Left cardiac atrium (tissue), 4 donors: ENCODE results near the gene NDUFB7. TPM values are rescaled to one million over a fixed set of nuclear protein-coding genes. Genes with fewer than 3 reads are reported as not detected.
"Not testable (repeated sequence)": the region's sequence is repeated elsewhere in the genome, so short reads cannot be mapped to it uniquely, and the experiment has no call there.

Source experiments
- ATAC-seq, 2 donors: fragments of 200-7000 bp; cut with Tn5 transposase; one replicate each; pipeline ENCODE4 v1.9.1; 2020; ENCODE audit warnings: mild to moderate bottlenecking in 2 of 2, moderate library complexity in 2 of 2
- DNase-seq: peaks from one replicate; pipeline ENCODE4 v3.0.0-alpha.2; 2020
- intact Hi-C, 2 donors: fragments of 100-400 bp; cut with DNase I; formaldehyde crosslinking; loops; one replicate each; pipeline versions ENCODE4 v1.14.1 to v1.15.1; 2022 to 2023
- total RNA-seq, 2 donors: library from RNA; stranded (reverse); fragmentation: NEBNext Ultra II Directional; extraction: Animal tissue kit (Norgen Biotek cat#: 25700); gene quantifications; one replicate each; pipeline ENCODE4 v1.2.1, GENCODE V29; 2021
- donor health status: DM: no; HTN: yes; CAD: no.
- donor health status: DM: no; HTN: yes; CAD: no; lungs with severe emphysema.
- donor health status: DM: yes; HTN: yes; CAD: no.
- donor health status: Dilated cardiomyopathy.

NDUFB7 gene
- total RNA-seq, 2 donors from 2014 or later: 357 to 393 TPM

GRCh38 chr19:14577264-14577663 lies 5.4 kb upstream of the NDUFB7 start:
- intact Hi-C loops: no loop called here
- no peak for DNase-seq
- ATAC-seq: no peak

GRCh38 chr19:14576363-14576762 lies 4.5 kb upstream of the NDUFB7 start:
- no peak for ATAC-seq
- intact Hi-C loops: no loop called here
- DNase-seq: no peak

- DNase-seq (no peak), ATAC-seq (no peak)
- intact Hi-C loops: no loop called here
These were observed 3.6 kb upstream of the NDUFB7 start for GRCh38 chr19:14575428-14575980.

GRCh38 chr19:14570864-14571527 lies 870 bp downstream of the NDUFB7 start:
- intact Hi-C loops: loop anchor here in 1 of 2 donors (5.0 kb wide), 1 partner anchor 116 kb away; no protein-coding TSS in a partner anchor
- DNase-seq (no peak), ATAC-seq (no peak)

GRCh38 chr19:14567079-14567478 lies 4.8 kb downstream of the NDUFB7 start:
- intact Hi-C loops: no loop called here
- no peak for ATAC-seq

GRCh38 chr19:14566712-14567077 lies 5.2 kb downstream of the NDUFB7 start:
- DNase-seq: no peak
- ATAC-seq: no peak
- intact Hi-C loops: no loop called here

More at GRCh38 chr19:14567079-14567478, 4.8 kb downstream of the NDUFB7 start:
- DNase-seq: no peak

- intact Hi-C loops: no loop called here
- ATAC-seq (no peak), DNase-seq (no peak)
These were observed 5.8 kb downstream of the NDUFB7 start for GRCh38 chr19:14565765-14566711.

- DNase-seq (no peak), ATAC-seq (no peak)
- intact Hi-C loops: no loop called here
These were observed 6.6 kb downstream of the NDUFB7 start for GRCh38 chr19:14565298-14565679.

- ATAC-seq, DNase-seq, intact Hi-C loops: not testable (repeated sequence)
These were observed 7.1 kb downstream of the NDUFB7 start for GRCh38 chr19:14564652-14565297.

GRCh38 chr19:14563989-14564651 lies 7.7 kb downstream of the NDUFB7 start:
- DNase-seq: no peak
- peak; percentile 13 to 31 for ATAC-seq
- intact Hi-C loops: no loop called here

GRCh38 chr19:14563590-14563926 lies 8.3 kb downstream of the NDUFB7 start:
- ATAC-seq: no peak
- DNase-seq: no peak
- intact Hi-C loops: no loop called here

GRCh38 chr19:14562660-14563589 lies 8.9 kb downstream of the NDUFB7 start:
- no peak for DNase-seq
- intact Hi-C loops: no loop called here
- ATAC-seq: peak in 1 of 2 donors; percentile 1

GRCh38 chr19:14561847-14562351 lies 10.0 kb downstream of the NDUFB7 start:
- intact Hi-C loops: no loop called here
- DNase-seq: no peak
- peak; percentile 42 to 62 for ATAC-seq

- DNase-seq (no peak), ATAC-seq (no peak)
- intact Hi-C loops: no loop called here
These were observed 10.6 kb downstream of the NDUFB7 start for GRCh38 chr19:14561249-14561648.

- DNase-seq: no peak
- no peak for ATAC-seq
These were observed 11.1 kb downstream of the NDUFB7 start for GRCh38 chr19:14560776-14561108.

GRCh38 chr19:14559916-14560775 lies 11.7 kb downstream of the NDUFB7 start:
- peak; percentile 51 for DNase-seq
- peak; percentile 19 to 48 for ATAC-seq
- intact Hi-C loops: no loop called here

More at GRCh38 chr19:14560776-14561108, 11.1 kb downstream of the NDUFB7 start:
- intact Hi-C loops: no loop called here
